H1 (cell line): ENCODE measurements around the gene ATP13A3. TPM values are rescaled to one million over a fixed set of nuclear protein-coding genes. Genes with fewer than 3 reads are reported as not detected.

Source experiments
- CTCF ChIA-PET: fragments of 300-600 bp; sonication (Branson Sonifier 250); formaldehyde crosslinking; loops from one replicate; lab custom pipeline; 2021; ENCODE audit not compliant: partially characterized antibody; lab: Charles Lee
- POLR2A ChIA-PET: fragments of 300-600 bp; sonication (Branson Sonifier 250); formaldehyde crosslinking; loops from one replicate; lab custom pipeline; 2021; ENCODE audit warnings: inconsistent platforms; ENCODE audit not compliant: partially characterized antibody; lab: Charles Lee
- DNase-seq, 2 experiments: peaks; one replicate each; pipeline versions ENCODE4 v3.0.0 to v3.0.0-alpha.2; 2010 to 2022; ENCODE audit warnings: low spot score in 2 of 2, low read depth in 1 of 2, mixed read lengths in 1 of 2
- FAIRE-seq: peaks from 2 replicates; lab custom pipeline; 2011; peaks lifted over from hg19 to GRCh38; lab: Jason Lieb, UNC
- H2AFZ ChIP-seq: 2 replicates; pipeline ENCODE4 v1.8.1; 2012; ENCODE audit warnings: low read length, inconsistent platforms
- H2AK5ac ChIP-seq: 2 replicates; pipeline ENCODE4 v1.6.1; 2013; ENCODE audit warnings: low read depth, low read length
- H2BK120ac ChIP-seq: replicated peaks from 2 replicates; pipeline ENCODE3; 2013; ENCODE audit warnings: low read depth, low read length, inconsistent platforms
- H2BK12ac ChIP-seq: 2 replicates; pipeline ENCODE4 v1.6.1; 2013; ENCODE audit warnings: low read depth, low read length
- H2BK15ac ChIP-seq: 2 replicates; pipeline ENCODE4 v1.6.1; 2013; ENCODE audit warnings: low read length
- H2BK20ac ChIP-seq: 2 replicates; pipeline ENCODE4 v1.6.1; 2013; ENCODE audit warnings: low read length
- H2BK5ac ChIP-seq: 2 replicates; pipeline ENCODE4 v1.6.1; 2013; ENCODE audit warnings: low read depth, low read length
- H3K14ac ChIP-seq: 2 replicates; pipeline ENCODE4 v1.6.1; 2013; ENCODE audit warnings: inconsistent platforms; ENCODE audit not compliant: insufficient read length
- H3K18ac ChIP-seq: 2 replicates; pipeline ENCODE4 v1.6.1; 2013; ENCODE audit warnings: low read length; ENCODE audit errors: extremely low read depth
- H3K23ac ChIP-seq: 2 replicates; pipeline ENCODE4 v1.6.1; 2013; ENCODE audit warnings: inconsistent platforms; ENCODE audit not compliant: insufficient read length
- H3K23me2 ChIP-seq: 2 replicates; pipeline ENCODE4 v1.6.1; 2013; ENCODE audit warnings: low read depth, low read length
- H3K27ac ChIP-seq: 2 replicates; pipeline ENCODE4 v1.6.1; 2011; ENCODE audit warnings: low read depth, low read length, inconsistent platforms
- H3K27me3 ChIP-seq, 4 experiments: replicated peaks in 1 of 4; 1 replicate in 1 of 4; 2 replicates in 3 of 4; pipeline versions ENCODE4 v1.6.1 to v1.8.1; 2011 to 2013; ENCODE audit warnings: low read length in 3 of 4, mild to moderate bottlenecking in 3 of 4, inconsistent platforms in 2 of 4, mixed read lengths in 2 of 4, moderate library complexity in 1 of 4; ENCODE audit not compliant: control insufficient read depth in 3 of 4, insufficient read depth in 3 of 4; ENCODE audit errors: extremely low read depth in 1 of 4
- H3K36me3 ChIP-seq, 4 experiments: 2 replicates each; pipeline versions ENCODE4 v1.6.1 to v1.8.1; 2011 to 2013; ENCODE audit warnings: mild to moderate bottlenecking in 4 of 4, low read length in 3 of 4, moderate library complexity in 2 of 4, control low read depth in 1 of 4, inconsistent platforms in 1 of 4; ENCODE audit not compliant: insufficient read depth in 4 of 4, control insufficient read depth in 2 of 4
- H3K4ac ChIP-seq: replicated peaks from 2 replicates; pipeline ENCODE3; 2013; ENCODE audit warnings: low read length, low read depth, mixed read lengths, inconsistent platforms; ENCODE audit not compliant: insufficient read length
- H3K4me1 ChIP-seq, 4 experiments: replicated peaks in 1 of 4; 1 replicate in 1 of 4; 2 replicates in 3 of 4; pipeline versions ENCODE4 v1.6.1 to v1.8.1; 2011 to 2013; ENCODE audit warnings: low read length in 3 of 4, inconsistent platforms in 2 of 4, mixed read lengths in 1 of 4; ENCODE audit not compliant: insufficient read depth in 4 of 4, control insufficient read depth in 3 of 4
- H3K4me2 ChIP-seq, 2 experiments: 2 replicates each; pipeline versions ENCODE4 v1.6.1 to v1.8.1; 2011 to 2013; ENCODE audit warnings: low read depth in 2 of 2, low read length in 2 of 2, control low read depth in 1 of 2, inconsistent platforms in 1 of 2, mild to moderate bottlenecking in 1 of 2; ENCODE audit not compliant: insufficient read depth in 1 of 2
- H3K4me3 ChIP-seq, 4 experiments: fragments of 200-600, 300-600 bp in 1 of 4; sonication (generic), shearing (Covaris generic), sonication (Bioruptor Twin) in 1 of 4; 2 replicates each; pipeline versions ENCODE4 v1.5.1 to v1.8.1; 2011 to 2016; ENCODE audit warnings: low read length in 4 of 4, low read depth in 3 of 4, control low read depth in 2 of 4, inconsistent platforms in 2 of 4, mild to moderate bottlenecking in 2 of 4, mixed read lengths in 1 of 4, moderate library complexity in 1 of 4; ENCODE audit not compliant: insufficient read depth in 2 of 4; ENCODE audit errors: extremely low read depth in 1 of 4
- H3K56ac ChIP-seq: replicated peaks from 2 replicates; pipeline ENCODE3; 2013; ENCODE audit warnings: low read depth, mild to moderate bottlenecking, mixed read lengths, low read length, inconsistent platforms; ENCODE audit not compliant: insufficient read length
- H3K79me1 ChIP-seq: 2 replicates; pipeline ENCODE4 v1.6.1; 2013; ENCODE audit warnings: low read depth, low read length, control low read depth
- H3K79me2 ChIP-seq, 2 experiments: 2 replicates each; pipeline versions ENCODE4 v1.6.1 to v1.8.1; 2012 to 2013; ENCODE audit warnings: low read length in 2 of 2, mild to moderate bottlenecking in 2 of 2, inconsistent platforms in 1 of 2; ENCODE audit not compliant: insufficient read depth in 2 of 2, control insufficient read depth in 1 of 2
- H3K9ac ChIP-seq, 4 experiments: replicated peaks in 1 of 4; 1 replicate in 1 of 4; 2 replicates in 3 of 4; pipeline versions ENCODE4 v1.6.1 to v1.8.1; 2011 to 2013; ENCODE audit warnings: low read depth in 3 of 4, low read length in 3 of 4, control low read depth in 2 of 4, mild to moderate bottlenecking in 2 of 4, moderate library complexity in 2 of 4, inconsistent platforms in 1 of 4; ENCODE audit errors: extremely low read depth in 1 of 4
- H3K9me3 ChIP-seq, 2 experiments: 2 replicates each; pipeline versions ENCODE4 v1.6.1 to v1.8.1; 2012 to 2013; ENCODE audit warnings: mild to moderate bottlenecking in 2 of 2, moderate library complexity in 2 of 2, control low read depth in 1 of 2, inconsistent platforms in 1 of 2, low read depth in 1 of 2, low read length in 1 of 2, mixed read lengths in 1 of 2; ENCODE audit not compliant: insufficient read depth in 2 of 2
- H4K20me1 ChIP-seq, 2 experiments: replicated peaks in 1 of 2; 2 replicates each; pipeline versions ENCODE3 to v1.8.1; 2011 to 2013; ENCODE audit warnings: inconsistent platforms in 2 of 2, low read length in 2 of 2, mild to moderate bottlenecking in 1 of 2; ENCODE audit not compliant: insufficient read depth in 2 of 2, control insufficient read depth in 1 of 2
- H4K5ac ChIP-seq: 2 replicates; pipeline ENCODE4 v1.6.1; 2013; ENCODE audit warnings: low read length, low read depth, mixed read lengths, inconsistent platforms; ENCODE audit not compliant: insufficient read length
- H4K8ac ChIP-seq: 2 replicates; pipeline ENCODE4 v1.8.0; 2013; ENCODE audit warnings: mild to moderate bottlenecking, moderate library complexity, low read length, inconsistent platforms; ENCODE audit not compliant: insufficient read depth; ENCODE audit errors: extremely low read depth
- H4K91ac ChIP-seq: replicated peaks from 2 replicates; pipeline ENCODE3; 2013; ENCODE audit warnings: low read length, mixed read lengths, inconsistent platforms; ENCODE audit not compliant: insufficient read length
- BRCA1 ChIP-seq: IDR thresholded peaks from 2 replicates; pipeline ENCODE4 v1.6.1; 2012; ENCODE audit warnings: low read depth, low read length, improper control_type of control experiment
- CEBPB ChIP-seq: IDR thresholded peaks from 2 replicates; pipeline ENCODE4 v1.6.1; 2012; ENCODE audit warnings: low read depth, low read length
- CHD1 ChIP-seq: IDR thresholded peaks from 2 replicates; pipeline ENCODE4 v1.6.1; 2012; ENCODE audit warnings: low read depth, low read length, improper control_type of control experiment
- EP300 ChIP-seq, 2 experiments: IDR thresholded peaks; 1 replicate in 1 of 2; 2 replicates in 1 of 2; pipeline ENCODE4 v1.6.1; 2011 to 2012; ENCODE audit warnings: low read depth in 2 of 2, low read length in 2 of 2, mild to moderate bottlenecking in 2 of 2, borderline replicate concordance in 1 of 2, inconsistent platforms in 1 of 2, moderate library complexity in 1 of 2
- GTF2F1 ChIP-seq: IDR thresholded peaks from 2 replicates; pipeline ENCODE4 v1.6.1; 2012; ENCODE audit warnings: low read depth, low read length, improper control_type of control experiment, borderline replicate concordance
- JUND ChIP-seq: IDR thresholded peaks from 2 replicates; pipeline ENCODE4 v1.6.1; 2011; ENCODE audit warnings: mild to moderate bottlenecking, improper control_type of control experiment, low read length
- MAFK ChIP-seq: IDR thresholded peaks from 2 replicates; pipeline ENCODE4 v1.6.1; 2012; ENCODE audit warnings: low read depth, mild to moderate bottlenecking, improper control_type of control experiment, low read length
- PHF8 ChIP-seq: fragments of 200-600 bp; sonication (generic); conservative IDR thresholded peaks from 2 replicates; pipeline ENCODE4 v1.7.1; 2012; ENCODE audit warnings: low read depth, mild to moderate bottlenecking, inconsistent platforms, low read length, moderate library complexity
- SP4 ChIP-seq: IDR thresholded peaks from 2 replicates; pipeline ENCODE4 v1.6.1; 2012; ENCODE audit warnings: low read length, inconsistent platforms
- TAF7 ChIP-seq: optimal IDR thresholded peaks from 2 replicates; pipeline ENCODE3; 2011; ENCODE audit warnings: low read depth, mild to moderate bottlenecking, inconsistent platforms, low read length, moderate library complexity, borderline replicate concordance
- TBP ChIP-seq: IDR thresholded peaks from 2 replicates; pipeline ENCODE4 v1.6.1; 2011; ENCODE audit warnings: low read depth, low read length, improper control_type of control experiment
- WGBS, 2 experiments: shearing (Covaris generic) in 1 of 2; methylation state at CpG; one replicate each; pipeline versions ENCODE4 v1.1.6 to v1.1.7; 2013 to 2015; ENCODE audit warnings: low lambda C conversion rate in 2 of 2, mixed read lengths in 2 of 2, inconsistent platforms in 1 of 2, low coverage in 1 of 2, missing lambda C conversion rate in 1 of 2; ENCODE audit not compliant: insufficient replicate concordance in 2 of 2, insufficient coverage in 1 of 2, insufficient read length in 1 of 2; ENCODE audit errors: extremely low coverage in 1 of 2, missing lambda C conversion rate in 1 of 2; 5-methylcytosine and 5-hydroxymethylcytosine counted together
- polyA plus RNA-seq, 7 experiments: library from polyadenylated mRNA; depleted of rRNA in 3 of 7; stranded (reverse) in 5 of 7; unstranded in 2 of 7; fragments of >200 nt in 5 of 7; fragments of 200-250 nt in 2 of 7; gene quantifications; 1 replicate in 5 of 7; 2 replicates in 1 of 7; 4 replicates in 1 of 7; pipeline versions ENCODE4 v1.2.1 to v1.2.3, GENCODE V29; 2011 to 2013; ENCODE audit warnings: missing spikeins in 2 of 7, mixed read lengths in 2 of 7
- total RNA-seq: library from RNA; stranded (reverse); fragmentation: NEBNext Ultra II Directional; extraction: Animal tissue kit (Norgen Biotek cat#: 25700); gene quantifications from 2 replicates; pipeline ENCODE4 v1.2.1, GENCODE V29; 2021
- TF ChIP-seq, protein P1 (sequence below): IDR thresholded peaks from 2 replicates; pipeline ENCODE4 v1.6.1; 2011; ENCODE audit warnings: low read depth, mild to moderate bottlenecking, low read length; ENCODE audit not compliant: insufficient read depth

The ATP13A3 gene
- total and polyA plus RNA-seq, 2 of the 8 experiments (the other 6 are each of a cell fraction or from before 2014, with no cell fraction given), result 18.6 to 92.2 TPM

DNA sequence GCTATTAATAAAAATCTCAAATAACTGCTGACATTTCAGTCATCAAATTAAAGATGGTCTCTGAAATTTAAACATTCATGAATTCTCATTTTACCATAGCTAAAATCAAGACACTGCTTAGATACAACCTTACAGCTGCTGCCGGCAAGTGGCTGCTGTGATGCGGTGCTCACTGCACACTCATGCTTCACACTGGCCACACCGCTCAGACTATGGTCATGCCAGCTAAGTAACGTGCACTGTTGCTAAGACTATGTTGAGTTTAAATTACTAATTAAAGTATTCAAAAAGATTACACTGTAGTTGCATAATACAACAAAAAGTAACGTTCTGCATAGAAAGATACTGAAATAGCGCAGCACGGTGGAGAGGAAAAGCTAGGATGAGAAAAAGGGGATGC, 12.1 kb downstream of the ATP13A3 start:
- H3K4me1 ChIP-seq, result peaks cover 0 to 5% (median 1%) of the 10 kb centered on the region in 4 experiments; a peak in 3 of 7 replicates
- no peaks in the 10 kb centered on the region for H3K9me3 ChIP-seq
- DNase-seq (no peak), FAIRE-seq (no peak)
- H2BK120ac ChIP-seq, result no peak overlapping the region
- ChIA-PET CTCF (interaction anchor here (0.6 to 6.1 kb wide), 17 partner anchors 10 to 130 kb away, joined by 3 to 50 read pairs (median 5); no protein-coding TSS in a partner anchor), POLR2A (interaction anchor here (1.9 to 2.8 kb wide), 3 partner anchors 9 to 109 kb away, joined by 5 to 8 read pairs (median 6); no protein-coding TSS in a partner anchor)
- H4K5ac ChIP-seq, result no peak overlapping the region
- no peak overlapping the region for H4K8ac ChIP-seq
- H3K18ac ChIP-seq, result no peak overlapping the region
- H2BK12ac ChIP-seq, result no peak overlapping the region
- no peak overlapping the region for H3K23ac ChIP-seq
- no peak overlapping the region for H3K4me3 ChIP-seq
- H3K14ac ChIP-seq, result no peak overlapping the region
- H3K27me3 ChIP-seq, result no peaks in the 10 kb centered on the region
- H2BK15ac ChIP-seq, result no peak overlapping the region
- no peak overlapping the region for H2BK20ac ChIP-seq
- peaks cover 0 to 4% (median 2%) of the 10 kb centered on the region in 4 experiments; a peak in 2 of 8 replicates for H3K36me3 ChIP-seq
- H3K56ac ChIP-seq, result no peak overlapping the region
- peaks cover 10 to 15% of the 10 kb centered on the region in 2 experiments for H4K20me1 ChIP-seq
- H3K27ac ChIP-seq, result no peak overlapping the region
- no peak overlapping the region for H3K9ac ChIP-seq
- H3K4me2 ChIP-seq, result no peak overlapping the region
- H3K4ac ChIP-seq, result no peak overlapping the region
- H2AK5ac ChIP-seq, result no peak overlapping the region
- 83% methylated on average over 7 of the region's 7 CpGs; no CpG with 5 or more reads in 1 of the 2 experiments for WGBS, 2 experiments
- no peak overlapping the region for H2AFZ ChIP-seq
- H4K91ac ChIP-seq, result no peak overlapping the region
- no peak overlapping the region for H2BK5ac ChIP-seq
- H3K79me1 ChIP-seq, result no peaks in the 10 kb centered on the region; the same call in 1 of the 2 replicates
- peaks cover 0 to 99% of the 10 kb centered on the region in 2 experiments for H3K79me2 ChIP-seq
- H3K23me2 ChIP-seq, result no peaks in the 10 kb centered on the region
- TF ChIP-seq JUND (no peak), CEBPB (no peak), PHF8 (no peak), TBP (no peak), CHD1 (no peak), BRCA1 (no peak), MAFK (no peak), TAF7 (no peak), SP4 (no peak), GTF2F1 (no peak), EP300 (IDR thresholded peaks at IDR 0.05; ENCODE audit: borderline replicate concordance in 1 of 2, low read depth in 2 of 2, low read length in 2 of 2) (no peak)
- TF ChIP-seq, protein P1, sequence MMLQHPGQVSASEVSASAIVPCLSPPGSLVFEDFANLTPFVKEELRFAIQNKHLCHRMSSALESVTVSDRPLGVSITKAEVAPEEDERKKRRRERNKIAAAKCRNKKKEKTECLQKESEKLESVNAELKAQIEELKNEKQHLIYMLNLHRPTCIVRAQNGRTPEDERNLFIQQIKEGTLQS, result no peak
